ENCODE results near the gene TSSK2.

Gene TSSK2

DNA sequence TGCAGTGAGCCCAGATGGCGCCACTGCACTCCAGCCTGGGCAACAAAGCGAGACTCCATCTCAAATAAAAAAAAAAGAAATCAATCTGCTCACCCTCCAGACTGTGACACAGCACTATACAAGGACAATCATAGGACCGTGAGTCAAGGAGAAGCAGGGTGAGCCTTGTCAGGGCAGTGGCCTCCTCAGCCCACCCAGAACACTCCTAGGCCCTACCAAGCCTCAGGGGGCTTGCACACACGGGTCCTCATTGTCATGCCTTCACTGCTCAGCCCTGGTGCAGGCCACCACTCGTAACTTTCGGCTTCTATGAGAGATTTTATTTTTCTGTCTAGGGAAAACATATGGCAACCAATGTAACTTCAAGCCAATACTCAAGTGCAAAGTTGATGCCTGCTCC, 44.7 kb upstream of the TSSK2 start:
- TF ChIP-seq, protein P1, sequence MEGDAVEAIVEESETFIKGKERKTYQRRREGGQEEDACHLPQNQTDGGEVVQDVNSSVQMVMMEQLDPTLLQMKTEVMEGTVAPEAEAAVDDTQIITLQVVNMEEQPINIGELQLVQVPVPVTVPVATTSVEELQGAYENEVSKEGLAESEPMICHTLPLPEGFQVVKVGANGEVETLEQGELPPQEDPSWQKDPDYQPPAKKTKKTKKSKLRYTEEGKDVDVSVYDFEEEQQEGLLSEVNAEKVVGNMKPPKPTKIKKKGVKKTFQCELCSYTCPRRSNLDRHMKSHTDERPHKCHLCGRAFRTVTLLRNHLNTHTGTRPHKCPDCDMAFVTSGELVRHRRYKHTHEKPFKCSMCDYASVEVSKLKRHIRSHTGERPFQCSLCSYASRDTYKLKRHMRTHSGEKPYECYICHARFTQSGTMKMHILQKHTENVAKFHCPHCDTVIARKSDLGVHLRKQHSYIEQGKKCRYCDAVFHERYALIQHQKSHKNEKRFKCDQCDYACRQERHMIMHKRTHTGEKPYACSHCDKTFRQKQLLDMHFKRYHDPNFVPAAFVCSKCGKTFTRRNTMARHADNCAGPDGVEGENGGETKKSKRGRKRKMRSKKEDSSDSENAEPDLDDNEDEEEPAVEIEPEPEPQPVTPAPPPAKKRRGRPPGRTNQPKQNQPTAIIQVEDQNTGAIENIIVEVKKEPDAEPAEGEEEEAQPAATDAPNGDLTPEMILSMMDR (conservative IDR thresholded peaks at IDR 0.05; ENCODE audit: low read depth), result no peak
- ChIA-PET CTCF (no interaction called here), POLR2A (ENCODE audit: low non-redundant PET) (no interaction called here)
- peak overlapping the region; percentile 63 for H3K27ac ChIP-seq
- no peak for DNase-seq (ENCODE audit: low spot score)

DNA sequence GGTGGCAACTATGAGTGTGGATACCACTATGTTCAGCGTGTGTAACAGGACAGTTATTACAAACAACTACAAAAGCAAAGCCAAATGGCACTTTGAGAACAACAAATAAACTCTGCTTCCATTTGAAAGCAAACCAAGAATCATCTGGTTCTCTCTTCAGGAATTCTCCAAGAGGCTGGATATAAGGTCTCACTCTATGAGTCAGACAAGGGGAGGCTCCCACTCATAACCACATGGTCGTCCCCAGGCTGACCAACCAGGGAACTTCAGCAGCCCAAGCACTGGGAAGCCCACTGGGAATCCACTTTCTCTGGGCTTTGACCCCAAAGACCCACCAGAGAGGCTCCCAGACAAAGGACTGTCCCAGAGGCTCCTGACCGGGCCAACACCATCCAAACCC, 44.2 kb upstream of the TSSK2 start:
- POLR2A ChIA-PET (ENCODE audit: low non-redundant PET), result no interaction called here
- H3K27ac ChIP-seq, result peak overlapping the region; percentile 38
- CTCF ChIA-PET, result no interaction called here
- no peak for DNase-seq (ENCODE audit: low spot score)
- TF ChIP-seq, protein P1 (conservative IDR thresholded peaks at IDR 0.05; ENCODE audit: low read depth), result no peak

DNA sequence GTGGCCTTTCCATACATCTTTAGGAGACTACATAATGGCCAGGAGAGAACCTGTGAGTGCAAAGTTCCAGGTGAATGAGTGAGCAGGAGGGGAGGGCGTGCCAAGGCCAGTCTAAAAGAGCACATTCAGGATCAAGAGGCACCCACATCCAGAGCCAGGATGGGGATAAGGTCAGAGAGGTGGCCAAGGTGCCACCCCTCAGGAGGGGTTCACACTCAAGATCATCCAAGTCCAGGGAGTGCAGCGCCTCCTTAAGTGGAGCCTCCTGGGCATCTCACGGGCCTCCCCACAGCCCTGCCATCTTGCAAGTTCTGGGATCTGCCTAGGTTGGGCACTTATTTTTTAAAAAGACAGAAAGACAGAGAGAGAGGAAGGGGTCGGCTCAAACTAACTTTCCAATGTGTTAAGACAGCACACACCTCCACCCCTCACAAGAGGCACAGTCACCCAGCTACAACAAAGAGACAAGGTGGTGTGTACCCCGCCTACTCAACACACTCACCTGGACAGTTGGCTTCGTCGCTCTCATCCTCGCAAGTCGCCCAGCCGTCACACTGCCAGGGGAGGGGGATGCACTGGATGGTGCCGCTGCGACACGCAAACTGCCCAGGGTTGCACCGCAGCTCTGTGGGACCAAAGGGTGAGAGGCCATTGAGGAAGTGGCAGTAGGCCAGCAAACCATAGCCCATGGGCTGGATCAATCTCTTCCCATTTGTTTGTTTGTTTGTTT, 42.1 kb upstream of the TSSK2 start:
- CTCF ChIA-PET, result interaction anchor here (0.7 kb wide), 1 partner anchor 429 kb away, joined by 3 read pairs; no protein-coding TSS in a partner anchor
- no peak for DNase-seq (ENCODE audit: low spot score)
- TF ChIP-seq, protein P1 (conservative IDR thresholded peaks at IDR 0.05; ENCODE audit: low read depth), result no peak
- no peak overlapping the region for H3K27ac ChIP-seq
- POLR2A ChIA-PET (ENCODE audit: low non-redundant PET), result no interaction called here

DNA sequence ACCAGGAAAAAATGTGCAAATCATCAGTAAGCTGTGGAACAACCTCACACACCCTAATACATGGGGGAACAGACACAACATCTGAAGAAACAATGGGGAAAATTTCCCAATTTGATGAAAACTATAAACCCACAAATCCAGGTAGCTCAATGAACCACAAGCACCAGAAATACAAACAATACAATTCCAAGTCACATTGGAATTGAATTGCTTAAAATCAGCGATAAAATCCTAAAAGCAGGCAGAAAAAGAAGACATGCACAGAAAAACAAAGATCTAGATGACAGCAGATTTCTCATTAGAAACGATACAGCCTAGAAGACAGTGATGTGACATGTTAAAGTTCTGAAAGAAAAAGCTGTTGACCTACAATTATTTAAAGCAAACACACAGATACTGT, 40.9 kb upstream of the TSSK2 start:
- TF ChIP-seq, protein P1 (conservative IDR thresholded peaks at IDR 0.05; ENCODE audit: low read depth), result no peak
- ChIA-PET CTCF (no interaction called here), POLR2A (ENCODE audit: low non-redundant PET) (no interaction called here)
- no peak overlapping the region for H3K27ac ChIP-seq
- DNase-seq (ENCODE audit: low spot score), result no peak

DNA sequence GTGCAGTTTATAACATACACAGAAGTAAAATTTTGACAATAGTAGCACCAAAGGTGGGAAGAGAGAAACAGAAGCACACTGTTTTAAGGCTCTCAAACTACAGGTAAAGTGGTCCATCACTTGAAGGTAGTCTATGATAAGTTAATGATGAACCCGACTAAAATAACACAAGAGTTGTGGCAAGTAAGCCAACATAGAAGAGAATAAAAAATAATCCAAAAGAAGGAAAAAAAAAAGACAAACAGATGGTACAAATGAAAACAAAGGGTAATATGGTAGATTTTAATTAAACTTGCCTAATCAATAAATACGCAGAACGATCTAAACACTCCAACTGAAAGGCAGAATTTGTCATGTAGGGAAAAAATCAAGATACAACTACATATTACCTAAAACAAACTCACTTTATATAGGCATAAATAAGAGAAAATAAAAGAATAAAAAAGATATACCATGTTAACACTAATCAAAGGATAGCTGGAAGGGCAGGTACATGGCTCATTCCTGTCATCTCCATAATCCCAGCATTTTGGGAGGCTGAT, 40.5 kb upstream of the TSSK2 start:
- ChIA-PET POLR2A (ENCODE audit: low non-redundant PET) (no interaction called here), CTCF (no interaction called here)
- H3K27ac ChIP-seq, result no peak overlapping the region

DNA sequence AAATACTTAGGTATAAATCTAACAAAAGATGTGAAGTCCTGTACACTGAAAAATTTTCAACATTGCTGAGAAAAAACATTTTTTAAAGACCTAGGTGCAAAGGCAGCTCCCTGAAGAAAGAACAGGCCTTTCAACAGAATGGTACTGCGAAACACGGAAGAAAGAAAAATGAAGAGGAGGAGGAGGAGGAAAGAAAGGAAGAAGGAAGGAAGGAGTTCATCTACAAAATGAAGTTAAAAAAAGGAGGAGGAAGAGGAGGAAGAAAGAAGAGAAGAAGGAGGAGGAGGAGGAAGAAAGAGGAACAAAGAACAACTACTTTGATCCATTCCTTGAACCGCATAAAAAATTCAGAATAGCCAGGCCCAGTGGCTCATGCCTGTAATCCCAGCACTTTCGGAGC, 38.4 kb upstream of the TSSK2 start:
- CTCF ChIA-PET, result no interaction called here

More for the DNA sequence above, 40.5 kb upstream of the TSSK2 start:
- no peak for DNase-seq (ENCODE audit: low spot score)
- TF ChIP-seq, protein P1 (conservative IDR thresholded peaks at IDR 0.05; ENCODE audit: low read depth), result no peak

More for the DNA sequence above, 38.4 kb upstream of the TSSK2 start:
- TF ChIP-seq, protein P1 (conservative IDR thresholded peaks at IDR 0.05; ENCODE audit: low read depth), result no peak
- no peak overlapping the region for H3K27ac ChIP-seq
- POLR2A ChIA-PET (ENCODE audit: low non-redundant PET), result no interaction called here
- no peak for DNase-seq (ENCODE audit: low spot score)

Measured in RWPE1 (cell line).